ENCODE data around the gene KIFAP3.

GRCh38 chr1:169893645-169894423 lies 180.7 kb downstream of the KIFAP3 start, which contains the start of gene SCYL3:
- TF ChIP-seq HDGF (IDR thresholded peaks at IDR 0.05; ENCODE audit: borderline replicate concordance) (no peak), FOXM1 (IDR thresholded peaks at IDR 0.05; ENCODE audit: borderline replicate concordance) (peak; percentile 14; the same call in 1 of the 2 replicates), FOXA1 (IDR thresholded peaks at IDR 0.05) (no peak), ZNF384 (IDR thresholded peaks at IDR 0.05) (no peak), TARDBP (IDR thresholded peaks at IDR 0.05) (no peak), SUZ12 (IDR thresholded peaks at IDR 0.05) (no peak), SP1 (IDR thresholded peaks at IDR 0.05) (no peak), BHLHE40 (IDR thresholded peaks at IDR 0.05; ENCODE audit: borderline replicate concordance) (no peak), LEF1 (IDR thresholded peaks at IDR 0.05; ENCODE audit: borderline replicate concordance) (0 out of 2 replicates have a peak, but pooled peaks have one; percentile 42), ELF4 (IDR thresholded peaks at IDR 0.05) (peak; percentile 99), CTBP1 (IDR thresholded peaks at IDR 0.05; ENCODE audit: borderline replicate concordance) (no peak), L3MBTL2 (conservative IDR thresholded peaks at IDR 0.05) (no peak), NFRKB (IDR thresholded peaks at IDR 0.05) (peak; percentile 96), ARNT (IDR thresholded peaks at IDR 0.05) (no peak)
